HG02798 (cell line): ENCODE results near the gene SUN3.

Source experiments
- ATAC-seq: cut with Tn5 transposase; IDR thresholded peaks from one replicate; pipeline ENCODE4 v1.9.1; 2021; ENCODE audit warnings: mild to moderate bottlenecking; ENCODE audit not compliant: unreplicated experiment, poor library complexity

SUN3 gene

GRCh38 chr7:48028938-48029337 lies at the start of gene SUN3:
TSS of gene SUN3 (minus strand) at chr7:48029107. CDS start at chr7:48028938, 169 bp downstream.
- ATAC-seq = no peak

GRCh38 chr7:48078470-48078869 lies 49.6 kb upstream of the SUN3 start:
- no peak for ATAC-seq

- ATAC-seq = no peak
Observed at GRCh38 chr7:48077423-48077822, 48.5 kb upstream of the SUN3 start.

- ATAC-seq = no peak
Observed at GRCh38 chr7:48074204-48074654, 45.3 kb upstream of the SUN3 start.

- no peak for ATAC-seq
Observed at GRCh38 chr7:48067475-48067874, 38.6 kb upstream of the SUN3 start.

GRCh38 chr7:48063985-48064384 lies 35.1 kb upstream of the SUN3 start:
- no peak for ATAC-seq

- ATAC-seq = no peak
Observed at GRCh38 chr7:48059706-48060105, 30.8 kb upstream of the SUN3 start.

- no peak for ATAC-seq
Observed at GRCh38 chr7:48058990-48059389, 30.1 kb upstream of the SUN3 start.

GRCh38 chr7:48053736-48054135 lies 24.8 kb upstream of the SUN3 start:
- no peak for ATAC-seq

GRCh38 chr7:48052748-48053147 lies 23.8 kb upstream of the SUN3 start:
- peak; percentile 76 for ATAC-seq

GRCh38 chr7:48049850-48050249 lies 20.9 kb upstream of the SUN3 start:
- no peak for ATAC-seq

GRCh38 chr7:48048113-48048512 lies 19.2 kb upstream of the SUN3 start:
- no peak for ATAC-seq

- peak; percentile 35 for ATAC-seq
Observed at GRCh38 chr7:48046458-48046857, 17.6 kb upstream of the SUN3 start.

GRCh38 chr7:48045195-48045765 lies 16.4 kb upstream of the SUN3 start:
- ATAC-seq = no peak

- no peak for ATAC-seq
Observed at GRCh38 chr7:48042636-48043035, 13.7 kb upstream of the SUN3 start.

- no peak for ATAC-seq
Observed at GRCh38 chr7:48042216-48042615, 13.3 kb upstream of the SUN3 start.

- no peak for ATAC-seq
Observed at GRCh38 chr7:48041653-48041970, 12.7 kb upstream of the SUN3 start.

GRCh38 chr7:48040944-48041652 lies 12.2 kb upstream of the SUN3 start:
- ATAC-seq = no peak

- ATAC-seq = no peak
Observed at GRCh38 chr7:48038815-48039506, 10.1 kb upstream of the SUN3 start.

GRCh38 chr7:48035967-48036478 lies 7.1 kb upstream of the SUN3 start:
- no peak for ATAC-seq

GRCh38 chr7:48035301-48035966 lies 6.5 kb upstream of the SUN3 start, which contains the start of gene C7orf57:
TSS of gene C7orf57 (plus strand) at chr7:48035543. CDS start at chr7:48036309, 766 bp downstream.
- peak; percentile 100 for ATAC-seq
